Inflammatory macrophage treated with lipopolysaccharide for 4 hours (primary cell): ENCODE data around the gene POU2F2.

Experiments used
- DNase-seq: peaks from one replicate; pipeline ENCODE4 v3.0.0-alpha.2; 2020

The POU2F2 gene

GRCh38 chr19:42079886-42080763, 52.1 kb downstream of the POU2F2 start:
- DNase-seq = no peak

DNA sequence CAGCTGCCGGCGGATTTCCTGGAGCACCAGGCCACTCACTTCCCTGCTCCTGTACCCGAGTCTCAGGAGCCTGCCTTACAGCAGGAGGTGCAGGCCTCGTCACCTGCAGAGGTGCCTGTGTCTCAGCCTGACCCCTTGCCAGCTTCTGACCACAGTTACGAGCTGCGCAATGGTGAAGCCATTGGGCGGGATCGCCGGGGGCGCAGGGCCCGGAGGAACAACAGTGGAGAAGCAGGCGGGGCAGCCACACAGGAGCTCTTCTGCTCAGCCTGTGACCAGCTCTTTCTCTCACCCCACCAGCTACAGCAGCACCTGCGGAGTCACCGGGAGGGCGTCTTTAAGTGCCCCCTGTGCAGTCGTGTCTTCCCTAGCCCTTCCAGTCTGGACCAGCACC, 53.0 kb downstream of the POU2F2 start:
- DNase-seq = no peak

DNA sequence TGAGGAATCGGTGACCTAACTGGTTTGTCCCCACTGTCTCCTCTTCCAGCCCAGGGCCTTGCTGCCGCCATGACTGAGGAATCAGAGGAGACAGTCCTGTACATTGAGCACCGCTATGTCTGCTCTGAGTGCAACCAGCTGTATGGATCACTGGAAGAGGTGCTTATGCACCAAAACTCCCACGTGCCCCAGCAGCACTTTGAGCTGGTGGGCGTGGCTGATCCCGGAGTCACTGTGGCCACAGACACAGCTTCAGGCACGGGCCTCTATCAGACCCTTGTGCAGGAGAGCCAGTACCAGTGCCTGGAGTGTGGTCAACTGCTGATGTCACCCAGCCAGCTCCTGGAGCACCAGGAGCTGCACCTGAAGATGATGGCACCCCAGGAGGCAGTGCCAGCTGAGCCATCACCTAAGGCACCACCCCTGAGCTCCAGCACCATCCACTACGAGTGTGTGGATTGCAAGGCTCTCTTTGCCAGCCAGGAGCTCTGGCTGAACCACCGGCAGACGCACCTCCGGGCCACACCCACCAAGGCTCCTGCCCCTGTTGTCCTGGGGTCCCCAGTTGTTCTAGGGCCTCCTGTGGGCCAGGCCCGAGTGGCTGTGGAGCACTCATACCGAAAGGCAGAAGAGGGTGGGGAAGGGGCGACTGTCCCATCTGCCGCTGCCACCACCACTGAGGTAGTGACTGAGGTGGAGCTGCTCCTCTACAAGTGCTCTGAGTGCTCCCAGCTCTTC, 53.5 kb downstream of the POU2F2 start:
- no peak for DNase-seq

DNA sequence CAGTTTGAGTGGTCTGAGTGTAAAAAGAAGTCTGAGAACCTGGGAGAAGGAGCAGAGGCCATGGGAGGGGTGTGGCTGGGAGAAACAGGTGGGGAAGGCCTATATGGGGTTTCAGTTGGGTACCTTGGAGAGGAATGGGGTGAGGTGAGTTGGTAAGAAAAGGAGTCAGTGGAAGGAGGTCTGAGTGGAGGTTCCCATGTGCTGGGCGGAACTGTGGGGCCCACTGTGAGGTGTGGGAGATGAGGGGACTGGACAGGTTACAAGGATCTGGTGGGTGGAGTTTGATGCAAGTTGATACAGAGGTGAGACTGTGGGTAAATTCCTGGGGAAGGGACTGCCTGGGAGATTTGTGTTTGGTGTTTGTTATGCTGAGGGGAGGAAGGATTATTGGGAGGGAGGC, 54.2 kb downstream of the POU2F2 start:
- no peak for DNase-seq

DNA sequence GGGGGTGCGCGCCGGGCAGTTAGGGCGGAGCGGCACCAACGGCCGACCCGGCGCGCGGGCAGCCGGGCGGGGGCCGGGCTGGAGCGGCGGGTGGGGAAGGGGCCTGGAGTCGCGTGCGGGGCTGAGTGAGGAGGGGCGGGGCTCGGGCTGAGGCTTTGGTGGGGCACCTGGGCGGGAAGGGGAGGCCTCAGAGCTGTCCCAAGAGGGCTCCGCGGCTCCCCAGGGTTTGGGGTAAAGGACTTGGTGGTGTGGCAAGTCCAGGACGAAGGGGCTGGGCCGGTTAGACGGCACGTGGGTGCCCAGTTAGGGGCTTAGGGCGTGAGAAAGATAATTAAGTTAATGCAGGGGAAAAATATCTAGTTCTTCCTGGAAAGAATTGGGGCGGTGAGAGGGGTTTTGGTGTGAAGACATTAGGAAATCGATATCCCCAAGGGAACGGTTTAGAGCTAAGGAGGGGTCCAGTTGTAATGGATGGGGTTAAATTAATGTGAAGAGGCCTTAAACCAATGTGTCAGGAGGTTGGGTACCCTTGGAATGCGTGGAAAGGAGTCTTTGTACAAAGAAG, 55.8 kb downstream of the POU2F2 start:
- DNase-seq = no peak

- peak; percentile 100 for DNase-seq
These were observed 56.4 kb downstream of the POU2F2 start, which contains the start of gene ZNF574 for GRCh38 chr19:42075616-42076379. Gene ZNF574, plus strand, starts transcription at chr19:42076166. Its CDS starts 2,441 bp downstream, at chr19:42078607.

GRCh38 chr19:42075364-42075615, 57.0 kb downstream of the POU2F2 start:
- peak; percentile 27 for DNase-seq

GRCh38 chr19:42074513-42075363, 57.5 kb downstream of the POU2F2 start:
- no peak for DNase-seq

- no peak for DNase-seq
These were observed 61.0 kb downstream of the POU2F2 start for GRCh38 chr19:42071247-42071646.

DNA sequence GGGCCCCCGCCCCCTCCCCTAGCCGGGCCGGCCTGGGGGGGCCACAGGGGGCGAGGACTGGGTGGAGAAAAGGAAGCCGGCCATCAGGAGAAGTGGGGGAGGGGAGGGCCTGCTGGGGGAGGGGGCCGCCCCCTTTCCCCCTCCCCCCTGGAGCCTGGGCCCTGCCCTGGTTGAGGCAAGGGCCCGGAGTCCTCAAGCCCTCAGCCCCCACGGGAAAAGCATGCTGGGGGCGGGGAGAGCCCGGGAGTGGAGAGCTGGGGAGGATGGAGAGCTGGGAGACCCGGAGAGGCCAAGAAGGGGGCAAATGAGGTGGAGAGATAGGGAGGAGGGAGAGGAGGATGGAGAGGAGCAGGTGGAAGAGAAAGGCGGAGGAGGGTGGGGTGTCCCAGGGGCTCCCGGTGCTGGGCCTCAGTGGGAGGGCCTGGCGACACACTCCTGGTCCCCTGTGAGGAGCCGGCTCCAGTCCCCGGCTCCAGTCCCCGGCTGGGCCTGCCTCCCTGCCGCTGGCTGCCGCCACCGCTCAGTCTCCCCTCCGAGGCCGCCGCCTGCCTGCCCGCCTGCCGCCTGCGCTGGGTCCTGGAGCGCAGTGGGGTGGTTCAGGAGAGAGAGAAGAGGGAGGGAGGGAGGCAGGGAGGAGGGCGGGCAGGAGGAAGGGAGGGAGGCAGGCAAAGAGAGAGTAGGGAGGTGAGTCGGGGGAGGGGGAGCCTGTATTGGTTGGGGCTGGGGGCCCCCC, 62.5 kb downstream of the POU2F2 start, which contains the start of gene GRIK5:
TSS of gene GRIK5 (minus strand) at position 588 of the 733 bp plus-strand sequence. CDS start 4,436 bp downstream, outside the sequence.
- DNase-seq = no peak

DNA sequence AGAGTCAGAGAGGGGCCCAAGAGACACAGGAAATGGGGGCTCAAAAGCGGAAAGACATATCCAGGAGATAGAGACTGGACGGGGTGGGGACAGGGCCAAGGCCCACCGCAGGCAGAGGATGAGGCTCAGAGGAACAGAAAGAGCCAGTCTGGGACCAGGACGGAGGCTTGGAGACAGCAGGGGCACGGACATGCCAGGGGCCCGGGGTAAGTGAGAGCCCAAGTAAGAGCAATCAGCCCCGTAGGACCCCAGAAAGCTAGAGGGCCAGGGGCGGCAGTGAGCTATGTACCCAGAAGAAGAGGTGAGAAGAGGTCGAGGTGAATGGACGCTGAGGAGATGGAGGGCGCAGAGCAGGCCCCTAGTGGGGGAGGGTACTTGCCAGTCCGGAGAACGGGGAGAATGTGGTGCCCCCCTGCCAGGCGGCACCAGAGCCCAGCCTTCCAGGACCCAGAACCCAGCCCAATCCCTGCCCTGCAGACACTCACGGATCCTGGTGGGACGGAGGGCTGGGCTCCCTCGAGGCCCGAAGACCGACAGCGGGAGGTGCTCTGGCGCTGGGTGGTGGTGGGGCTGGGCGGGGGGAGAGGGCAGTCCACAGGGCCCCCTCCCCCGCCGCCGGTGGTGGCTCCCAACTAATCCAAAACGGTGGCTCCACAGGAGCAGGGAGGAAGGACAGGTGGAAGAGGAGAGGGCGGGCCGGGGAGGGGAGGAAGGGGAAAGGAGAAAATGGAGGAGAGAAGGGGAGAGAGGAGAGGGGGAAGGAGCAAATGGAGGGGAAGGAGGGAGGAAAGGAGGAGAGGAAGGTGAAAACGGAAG, 63.3 kb downstream of the POU2F2 start:
- DNase-seq = no peak

DNA sequence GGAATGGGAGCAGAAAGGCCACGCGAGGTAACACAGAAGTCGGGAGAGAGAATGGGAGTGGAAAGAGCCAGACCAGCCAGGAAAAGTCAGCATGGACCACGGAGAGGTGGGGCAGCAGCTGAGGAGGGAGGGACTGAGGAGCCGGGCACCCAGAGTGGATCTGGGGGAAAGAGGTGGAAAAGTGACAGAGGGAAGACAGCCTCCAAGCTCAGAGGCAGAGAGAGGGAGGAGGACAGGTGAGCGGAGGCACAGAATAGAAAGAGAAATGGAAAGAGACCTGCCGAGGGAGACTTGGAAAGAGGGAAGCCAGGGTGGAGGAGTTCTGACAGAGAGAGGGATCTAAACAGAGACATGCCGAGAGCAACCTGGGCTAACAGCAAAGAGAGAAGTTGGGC, 63.9 kb downstream of the POU2F2 start:
- no peak for DNase-seq

DNA sequence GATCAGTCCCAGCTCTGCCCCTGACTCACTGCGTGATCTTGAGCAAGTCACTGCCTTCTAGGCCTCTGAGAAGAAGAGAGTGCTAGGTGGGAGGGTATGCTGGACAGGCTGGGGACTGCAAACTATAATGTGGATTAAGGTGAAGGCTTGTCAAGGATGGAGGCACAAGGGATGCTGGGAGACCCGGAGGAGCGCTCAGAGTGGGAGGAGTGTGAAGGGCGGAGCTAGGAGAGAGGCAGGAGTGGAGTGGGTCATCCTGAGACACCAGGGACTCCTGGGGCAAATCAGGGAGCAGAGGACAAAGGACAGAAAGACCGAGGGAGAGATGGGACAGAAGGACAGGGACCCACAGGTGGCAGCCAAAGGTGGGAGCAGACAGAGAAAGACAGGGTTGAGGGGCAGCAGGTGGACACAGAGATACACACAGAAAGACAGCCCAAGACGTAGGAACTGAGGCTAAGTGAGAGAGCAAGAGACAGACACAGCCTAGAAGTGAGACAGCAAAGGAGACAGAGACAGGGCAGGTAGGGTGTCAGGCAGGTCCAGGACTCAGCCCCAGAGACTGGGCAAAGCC, 64.8 kb downstream of the POU2F2 start:
- DNase-seq = no peak

DNA sequence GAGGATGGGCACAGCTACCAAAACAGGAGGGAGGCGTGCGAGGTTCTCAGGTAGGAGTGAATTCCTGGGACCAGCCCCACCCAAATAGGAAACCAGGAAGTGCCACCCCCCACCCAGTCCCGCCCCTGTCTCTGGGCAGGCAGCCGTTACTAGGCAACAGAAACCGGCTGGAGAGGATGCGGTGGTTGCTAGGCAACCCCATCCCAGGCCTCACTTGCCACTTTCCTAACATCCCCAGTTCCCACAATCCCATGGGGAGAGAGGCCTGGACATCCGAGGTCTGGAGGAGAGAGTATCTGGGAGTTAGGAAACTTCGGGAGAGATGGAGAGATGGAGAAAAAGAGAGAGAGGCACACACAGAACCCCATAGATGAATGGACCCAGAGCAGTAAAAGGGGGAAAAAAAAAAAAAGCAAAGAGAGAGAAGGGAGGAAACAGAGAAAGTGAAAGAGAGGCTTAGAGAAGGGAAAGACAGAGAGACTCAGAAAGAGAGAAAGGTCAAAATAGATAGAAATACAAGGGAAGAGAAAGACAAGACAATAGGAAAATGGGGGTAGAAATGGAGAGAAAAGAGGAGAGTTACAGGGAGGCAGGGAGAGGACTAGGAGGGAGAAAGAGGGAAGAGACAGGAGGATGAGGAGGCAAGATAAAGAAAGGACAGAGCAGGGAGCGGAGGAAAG, 66.0 kb downstream of the POU2F2 start:
- DNase-seq = no peak

DNA sequence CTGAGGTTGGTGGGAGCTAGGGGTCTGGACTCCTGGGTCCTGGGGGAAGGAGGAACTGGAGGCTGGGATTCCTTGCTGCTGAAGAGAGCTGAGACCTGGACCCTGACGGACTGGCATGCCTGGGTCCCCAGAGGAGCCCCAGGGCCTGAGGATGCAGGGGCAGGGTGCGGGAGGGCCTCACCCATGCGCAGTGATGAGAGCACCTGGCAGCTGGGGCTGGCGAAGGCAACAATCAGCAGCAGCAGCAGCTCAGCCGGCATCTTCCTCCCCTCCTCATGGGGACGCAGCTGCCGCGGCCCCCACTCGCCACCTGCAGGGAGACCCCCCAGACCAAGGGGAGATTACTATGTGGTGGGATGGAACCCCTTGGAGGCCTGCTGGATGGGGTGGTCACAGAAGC, 66.7 kb downstream of the POU2F2 start:
- no peak for DNase-seq

- DNase-seq = no peak
These were observed 67.2 kb downstream of the POU2F2 start for GRCh38 chr19:42065051-42065450.

GRCh38 chr19:42064432-42064831, 67.8 kb downstream of the POU2F2 start:
- DNase-seq = no peak

- no peak for DNase-seq
These were observed 69.9 kb downstream of the POU2F2 start for GRCh38 chr19:42062381-42062780.

DNA sequence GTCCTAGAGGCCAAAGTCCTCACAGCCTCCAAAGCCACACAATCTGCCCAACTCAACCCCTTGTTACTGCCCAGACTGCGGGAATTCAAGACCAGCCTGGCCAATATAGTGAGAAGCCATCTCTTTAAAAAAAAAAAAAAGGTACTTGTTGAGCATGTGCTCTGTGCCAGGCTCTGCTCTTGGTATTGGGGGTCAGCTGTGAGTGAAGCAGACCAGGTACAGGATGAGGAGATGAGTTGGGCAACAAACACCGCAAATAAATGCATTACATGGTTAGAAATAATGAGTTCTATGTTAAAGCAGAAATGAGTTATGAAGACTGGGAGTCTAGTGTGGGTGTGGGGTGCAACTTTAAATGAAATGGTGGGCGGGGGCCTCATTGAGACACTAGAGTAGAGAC, 72.1 kb downstream of the POU2F2 start:
- DNase-seq = no peak

GRCh38 chr19:42059196-42059595, 73.0 kb downstream of the POU2F2 start:
- no peak for DNase-seq
